Muscle of arm (tissue), 12 donors: ENCODE data around the gene CD58. TPM values are rescaled to one million over a fixed set of nuclear protein-coding genes. Genes with fewer than 3 reads are reported as not detected.

Source experiments
- DNase-seq: peaks from one replicate; pipeline ENCODE4 v3.0.0-alpha.2; 2013
- polyA plus RNA-seq, 12 donors: library from polyadenylated mRNA; unstranded; fragments of 120-200 nt; gene quantifications; one replicate each; pipeline ENCODE4 v1.2.1, GENCODE V29; 2013; ENCODE audit not compliant: insufficient read length in 12 of 12

Gene CD58
- polyA plus RNA-seq, 12 donors: 10.5 to 19.0 (median 15.0) TPM; not detected in 1

DNA sequence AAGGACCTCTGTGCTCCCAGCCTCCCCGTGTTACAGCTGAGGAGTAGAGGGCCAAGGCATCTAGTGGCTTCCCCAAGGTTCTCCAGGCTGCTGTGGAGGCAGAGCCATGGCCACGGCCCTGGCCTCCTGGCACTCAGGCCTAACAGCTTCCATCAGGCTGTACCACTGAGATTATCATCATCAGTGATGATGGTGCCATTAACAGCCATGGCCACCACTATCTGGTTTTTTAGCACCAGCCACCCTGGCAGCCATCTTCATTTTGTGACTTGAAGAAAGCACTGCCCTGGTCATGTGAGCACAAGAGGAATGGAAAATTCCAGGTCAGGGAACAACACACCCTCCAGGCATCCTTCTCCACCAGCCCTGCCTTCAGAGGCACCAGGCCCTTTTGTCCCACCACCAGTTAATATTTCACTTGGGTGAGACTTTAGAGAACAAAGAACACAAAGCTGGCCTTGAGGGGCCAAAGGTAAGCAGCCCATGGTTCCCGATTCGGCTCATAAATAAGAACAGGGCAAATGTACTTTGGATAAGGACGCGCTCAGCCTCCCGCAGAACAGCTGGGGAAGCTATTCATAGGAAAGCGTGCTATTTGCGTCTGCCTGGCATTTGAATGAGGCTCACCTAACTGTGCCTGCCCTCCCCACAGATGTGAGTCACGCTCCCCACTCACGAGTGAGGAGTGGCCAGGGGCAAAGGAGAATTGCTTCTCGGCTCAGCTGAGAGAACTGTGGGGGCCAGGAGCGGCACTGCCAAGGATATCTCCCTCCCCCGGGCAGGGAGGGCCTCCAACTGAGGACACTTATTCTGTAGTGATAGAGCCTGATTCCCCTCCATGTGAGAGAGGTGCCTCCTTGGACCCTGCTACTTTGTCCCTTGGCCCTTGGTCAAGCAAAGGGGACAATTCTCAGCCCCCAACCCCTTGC is 95.6 kb downstream of the CD58 start:
- no peak for DNase-seq

DNA sequence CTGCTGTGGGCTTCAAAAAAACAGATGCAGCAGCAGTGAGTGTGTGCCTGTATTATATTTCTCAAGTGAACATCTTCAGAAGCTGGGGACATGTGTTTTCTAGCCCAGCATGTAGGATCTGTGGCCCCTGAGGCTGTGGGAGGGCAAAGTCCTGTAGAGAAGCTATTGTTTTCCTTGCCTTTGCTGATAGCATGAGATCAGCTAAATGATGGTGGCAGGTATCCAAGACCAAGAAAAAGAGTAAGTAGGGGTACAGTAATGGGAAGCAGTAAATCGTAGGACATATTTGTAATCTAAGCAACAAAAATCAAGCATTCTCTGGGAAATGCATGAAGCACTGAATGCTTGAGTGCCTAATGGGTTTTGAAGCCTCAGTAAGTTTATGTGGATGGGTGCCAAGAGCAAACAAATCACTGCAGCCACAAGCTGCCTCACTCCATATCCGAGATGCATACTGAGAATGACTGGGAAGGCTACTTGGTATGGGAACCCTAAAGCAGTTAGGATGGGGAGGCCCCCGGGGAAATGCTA is 98.3 kb downstream of the CD58 start:
- no peak for DNase-seq

DNA sequence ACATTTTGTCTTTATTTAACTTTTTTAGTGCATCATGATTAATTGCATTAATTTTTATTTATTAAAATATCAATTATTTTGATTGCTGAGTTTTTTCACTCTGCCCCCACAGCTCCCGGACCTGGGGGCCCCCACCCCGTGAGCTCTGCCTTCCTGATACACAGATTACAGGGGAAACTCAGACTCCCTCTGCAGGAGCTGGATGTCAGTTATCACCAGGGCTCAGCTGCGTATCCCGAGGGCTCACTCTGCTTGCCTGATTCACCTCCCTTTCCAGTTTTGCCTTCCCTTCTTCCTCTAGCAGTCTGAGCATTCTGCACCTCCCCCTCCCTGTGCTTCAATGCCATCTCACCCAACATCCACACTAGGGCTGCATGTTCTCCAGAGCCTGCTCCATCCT is 99.6 kb downstream of the CD58 start:
- DNase-seq: no peak

DNA sequence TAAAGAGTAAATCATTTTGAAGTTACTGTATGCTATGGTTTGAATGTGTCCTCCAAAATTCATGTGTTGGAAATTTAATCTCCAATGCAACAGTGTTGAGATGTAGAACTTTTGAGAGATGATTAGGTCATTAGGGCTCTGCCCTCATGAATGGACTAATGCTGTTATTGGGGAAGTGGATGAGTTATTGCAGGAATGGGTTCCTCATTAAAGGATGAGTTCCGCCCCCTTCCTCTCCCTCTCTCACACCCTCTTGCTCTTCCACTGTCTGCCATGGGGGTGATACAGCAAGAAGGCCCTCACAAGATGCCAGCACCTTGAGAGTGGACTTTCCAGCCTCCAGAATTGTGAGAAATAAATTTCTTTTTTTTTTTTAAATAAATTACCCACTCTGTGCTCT is 100.2 kb downstream of the CD58 start:
- no peak for DNase-seq

DNA sequence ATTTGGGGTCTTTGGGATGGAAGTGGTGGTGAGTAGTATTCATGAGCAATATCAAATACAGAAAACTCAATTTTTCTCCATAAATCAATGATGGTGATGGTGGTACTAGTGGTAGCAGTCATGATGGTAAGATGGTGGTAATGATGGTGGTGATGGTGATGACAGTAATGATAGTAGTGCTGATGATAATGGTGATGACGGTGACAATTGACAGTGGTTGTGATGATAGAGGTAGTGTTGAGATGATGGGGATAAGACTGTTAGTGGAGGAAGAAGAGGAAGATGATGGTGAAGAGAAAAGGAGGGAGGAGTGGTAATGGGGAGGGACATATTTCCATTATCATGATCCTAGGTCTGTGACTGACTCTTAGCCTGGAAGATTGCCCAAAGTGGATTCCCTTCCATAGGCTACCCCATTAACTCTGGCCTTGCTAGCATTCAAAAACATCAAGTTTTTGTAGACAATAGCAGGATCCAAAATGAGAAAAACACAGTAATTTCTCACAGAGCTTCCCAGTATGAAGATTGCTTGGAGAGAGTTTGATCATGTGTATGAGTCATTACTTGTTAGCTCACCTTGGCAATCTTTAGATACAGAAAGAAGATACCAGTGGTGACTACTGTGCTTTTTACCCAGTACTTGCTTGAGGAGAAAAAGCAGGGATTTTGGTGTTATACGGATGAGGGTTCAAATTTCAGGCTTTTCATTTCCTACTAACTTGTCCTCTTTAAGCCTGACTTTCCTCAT is 103.8 kb downstream of the CD58 start:
- DNase-seq: no peak

DNA sequence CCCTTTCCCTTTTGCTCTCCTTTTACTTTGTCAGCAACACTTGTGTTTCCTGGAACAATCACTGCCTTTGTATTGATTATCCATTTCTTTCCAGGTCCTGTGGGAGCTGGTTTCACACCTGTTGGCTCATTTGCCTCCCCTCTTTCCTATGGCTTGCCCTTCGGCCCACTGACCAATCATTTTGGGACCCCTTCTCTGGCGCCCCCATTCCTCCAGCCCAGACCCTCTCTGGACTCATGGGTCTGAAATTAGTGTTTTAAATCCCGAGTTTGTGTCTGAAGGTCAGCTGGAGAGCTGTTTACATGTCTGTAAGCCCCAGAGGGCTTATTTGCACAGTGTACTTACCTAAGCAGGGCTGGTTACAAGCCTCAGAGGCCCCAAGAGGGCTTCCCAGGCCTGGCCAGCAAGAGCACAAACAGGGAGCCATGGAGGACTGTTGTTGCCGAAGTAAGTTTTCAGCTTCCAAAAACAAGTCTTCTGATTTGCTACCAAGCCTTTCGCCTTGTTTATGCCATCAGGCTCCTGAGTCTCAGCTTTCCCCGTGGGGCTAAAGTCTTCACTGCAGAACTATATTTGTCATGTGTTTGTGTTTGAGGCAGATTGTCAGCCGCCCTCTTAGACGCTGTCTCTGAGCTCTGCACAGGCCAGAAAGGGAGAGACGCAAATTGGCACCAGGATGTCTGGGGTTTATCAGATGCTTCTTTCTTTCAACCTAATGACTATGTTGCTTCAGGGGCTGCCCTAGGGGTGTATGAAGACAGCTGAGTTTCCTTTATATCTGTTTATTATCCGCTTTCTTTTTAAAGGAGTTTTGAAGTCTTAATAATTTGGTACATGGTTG is 104.8 kb downstream of the CD58 start:
- no peak for DNase-seq

DNA sequence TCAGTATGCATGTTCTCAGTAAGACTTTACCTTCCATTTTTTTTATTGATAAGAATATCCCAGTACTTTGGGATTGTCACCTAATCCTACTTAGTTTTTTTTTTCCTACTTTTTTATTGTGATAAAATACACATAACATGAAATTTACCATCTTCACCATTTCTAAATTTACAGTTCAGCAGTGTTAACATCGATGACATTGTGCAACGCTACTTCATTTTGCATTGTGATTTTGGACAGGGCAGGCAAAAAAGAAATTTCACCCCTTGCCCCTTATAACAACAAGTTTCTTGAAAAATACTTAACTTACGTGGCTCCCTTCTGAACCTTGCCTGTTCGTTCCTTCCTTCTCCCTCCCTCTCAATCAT is 105.4 kb downstream of the CD58 start:
- no peak for DNase-seq

Other genes starting within 250 kb of the CD58 start
- gene ATP1A1, start 197.8 kb downstream of the CD58 start, polyA plus RNA-seq: 100 to 1,000 TPM in 10 of 12 donors, 10 to 100 TPM in 1, not detected in 1; 97.7 to 161 (median 128) TPM
- gene IGSF3, start 96.7 kb upstream of the CD58 start, polyA plus RNA-seq: 10 to 100 TPM in 11 of 12 donors, not detected in 1; 16.2 to 46.5 (median 28.2) TPM
- gene CD2, start 183.4 kb upstream of the CD58 start, polyA plus RNA-seq: 1 to 10 TPM in 1 of 12 donors, under 1 TPM in 8, not detected in 3; 0.21 to 3.1 (median 0.32) TPM